Neural cell (in vitro differentiated cells): ENCODE measurements around the gene CD1C. TPM values are rescaled to one million over a fixed set of nuclear protein-coding genes. Genes with fewer than 3 reads are reported as not detected.

Experiments used
- H2AFZ ChIP-seq: fragments of 200-600, 300-800 bp; sonication (generic), shearing (Covaris generic); 2 replicates; pipeline ENCODE4 v1.6.0; 2014; ENCODE audit warnings: low read depth, mild to moderate bottlenecking, antibody characterized with exemption, low read length, moderate library complexity
- H3F3A ChIP-seq: fragments of 200-600 bp; shearing (Covaris generic); 2 replicates; pipeline ENCODE4 v1.6.1; 2016; ENCODE audit warnings: mild to moderate bottlenecking, moderate library complexity, mixed read lengths, antibody characterized with exemption, low read length; ENCODE audit not compliant: insufficient read depth, poor library complexity, severe bottlenecking
- H3K27ac ChIP-seq: fragments of 200-600, 300-800 bp; sonication (generic), shearing (Covaris generic); 2 replicates; pipeline ENCODE4 v1.5.1; 2014; ENCODE audit warnings: mild to moderate bottlenecking, low read length, moderate library complexity
- H3K27me3 ChIP-seq: fragments of 300-800, 200-600 bp; sonication (generic), shearing (Covaris generic); 2 replicates; pipeline ENCODE4 v1.6.0; 2014; ENCODE audit warnings: mild to moderate bottlenecking, low read depth, low read length, moderate library complexity; ENCODE audit not compliant: insufficient read depth
- H3K36me3 ChIP-seq: fragments of 300-800, 200-600 bp; sonication (generic), shearing (Covaris generic); 2 replicates; pipeline ENCODE4 v1.5.1; 2014; ENCODE audit warnings: mild to moderate bottlenecking, antibody characterized with exemption, low read length, moderate library complexity; ENCODE audit not compliant: insufficient read depth
- H3K4me2 ChIP-seq: fragments of 300-800, 200-600 bp; sonication (generic), shearing (Covaris generic); 2 replicates; pipeline ENCODE4 v1.6.0; 2014; ENCODE audit warnings: mild to moderate bottlenecking, low read length
- H3K4me3 ChIP-seq: fragments of 300-800, 200-600 bp; sonication (generic), shearing (Covaris generic); 2 replicates; pipeline ENCODE4 v1.5.1; 2014; ENCODE audit warnings: mild to moderate bottlenecking, low read length, moderate library complexity
- H3K79me2 ChIP-seq: fragments of 200-600 bp; shearing (Covaris generic); replicated peaks from 2 replicates; pipeline ENCODE4 v1.6.0; 2014; ENCODE audit warnings: mild to moderate bottlenecking, low read length, moderate library complexity; ENCODE audit not compliant: insufficient read depth
- H3K9ac ChIP-seq: fragments of 300-800, 200-600 bp; sonication (generic), shearing (Covaris generic); 2 replicates; pipeline ENCODE4 v1.6.1; 2016; ENCODE audit warnings: mild to moderate bottlenecking, low read length, mixed read lengths
- H3K9me2 ChIP-seq: fragments of 200-600 bp; shearing (Covaris generic); 2 replicates; pipeline ENCODE4 v1.6.1; 2016; ENCODE audit warnings: mild to moderate bottlenecking, low read length, mixed read lengths; ENCODE audit not compliant: insufficient read depth
- H3K9me3 ChIP-seq: fragments of 200-600, 300-800 bp; sonication (generic), shearing (Covaris generic); 2 replicates; pipeline ENCODE4 v1.6.1; 2016; ENCODE audit warnings: mild to moderate bottlenecking, mixed run types, low read length, moderate library complexity, mixed read lengths
- H4K20me1 ChIP-seq: fragments of 200-600 bp; shearing (Covaris generic); 2 replicates; pipeline ENCODE4 v1.6.1; 2016; ENCODE audit warnings: mild to moderate bottlenecking, mixed run types; ENCODE audit not compliant: insufficient read depth
- CTCF ChIP-seq: fragments of 450-650 bp; IDR thresholded peaks from 2 replicates; pipeline ENCODE4 v1.5.1; 2014; ENCODE audit warnings: antibody characterized with exemption, mild to moderate bottlenecking, moderate library complexity; ENCODE audit not compliant: poor library complexity, severe bottlenecking
- EP300 ChIP-seq: fragments of 450-650 bp; conservative IDR thresholded peaks from 2 replicates; pipeline ENCODE4 v1.6.1; 2014; ENCODE audit warnings: antibody characterized with exemption, mild to moderate bottlenecking, moderate library complexity; ENCODE audit not compliant: poor library complexity, severe bottlenecking
- EZH2 ChIP-seq: fragments of 200-600, 300-800 bp; shearing (Covaris generic), sonication (generic); IDR thresholded peaks from 2 replicates; pipeline ENCODE4 v1.6.1; 2014; ENCODE audit warnings: antibody characterized with exemption, low read length, borderline replicate concordance, mild to moderate bottlenecking; ENCODE audit not compliant: insufficient read depth, poor library complexity, severe bottlenecking
- MXI1 ChIP-seq: fragments of 450-650 bp; conservative IDR thresholded peaks from 2 replicates; pipeline ENCODE4 v1.6.1; 2014; ENCODE audit warnings: antibody characterized with exemption, mild to moderate bottlenecking; ENCODE audit not compliant: poor library complexity, severe bottlenecking
- POLR2AphosphoS5 ChIP-seq: IDR thresholded peaks from 2 replicates; pipeline ENCODE4 v1.6.1; 2012
- RAD21 ChIP-seq: fragments of 450-650 bp; conservative IDR thresholded peaks from 2 replicates; pipeline ENCODE4 v1.6.1; 2014; ENCODE audit warnings: antibody characterized with exemption, mild to moderate bottlenecking, moderate library complexity
- REST ChIP-seq: IDR thresholded peaks from 2 replicates; pipeline ENCODE4 v1.6.1; 2012; ENCODE audit warnings: borderline replicate concordance
- SMC3 ChIP-seq: fragments of 450-650 bp; conservative IDR thresholded peaks from 2 replicates; pipeline ENCODE4 v1.6.1; 2014; ENCODE audit warnings: antibody characterized with exemption, mild to moderate bottlenecking, moderate library complexity; ENCODE audit not compliant: poor library complexity
- TAF1 ChIP-seq: IDR thresholded peaks from 2 replicates; pipeline ENCODE4 v1.6.1; 2012; ENCODE audit warnings: low read depth
- polyA plus RNA-seq: library from polyadenylated mRNA; depleted of rRNA; stranded (reverse); fragments of >200 nt; gene quantifications from 2 replicates; pipeline ENCODE4 v1.2.3, GENCODE V29; 2014

Gene CD1C
- polyA plus RNA-seq, 1 donor from 2014 or later, result not detected

GRCh38 chr1:158257888-158258287 is 31.8 kb upstream of the CD1C start:
- Histone ChIP-seq H3K4me2 (no peak overlapping the region), H3K4me3 (no peak overlapping the region), H3F3A (no peaks in the 10 kb centered on the region), H3K9me3 (no peaks in the 10 kb centered on the region), H3K9me2 (no peaks in the 10 kb centered on the region), H3K36me3 (no peaks in the 10 kb centered on the region), H3K79me2 (no peaks in the 10 kb centered on the region), H4K20me1 (no peaks in the 10 kb centered on the region), H3K27me3 (no peaks in the 10 kb centered on the region), H2AFZ (no peak overlapping the region), H3K9ac (no peak overlapping the region), H3K27ac (no peak overlapping the region)
- no peak for TF ChIP-seq EZH2
- no peak for TF ChIP-seq REST
- no peak for TF ChIP-seq RAD21
- no peak for TF ChIP-seq EP300
- no peak for TF ChIP-seq TAF1
- TF ChIP-seq POLR2AphosphoS5, result no peak
- TF ChIP-seq SMC3, result no peak

GRCh38 chr1:158259117-158259516 is 30.6 kb upstream of the CD1C start:
- Histone ChIP-seq H4K20me1 (no peaks in the 10 kb centered on the region), H3K9ac (no peak overlapping the region), H3K9me2 (no peaks in the 10 kb centered on the region), H3K36me3 (no peaks in the 10 kb centered on the region), H3K27ac (no peak overlapping the region), H3K79me2 (no peaks in the 10 kb centered on the region), H3K4me2 (no peak overlapping the region), H3K27me3 (no peaks in the 10 kb centered on the region), H3K9me3 (no peaks in the 10 kb centered on the region), H2AFZ (no peak overlapping the region), H3K4me3 (no peak overlapping the region), H3F3A (no peaks in the 10 kb centered on the region)
- TF ChIP-seq EZH2 (no peak), CTCF (no peak), POLR2AphosphoS5 (no peak), SMC3 (no peak), RAD21 (no peak), MXI1 (no peak), EP300 (no peak), REST (no peak)
